Stimulated activated CD4-positive, alpha-beta T cell treated with anti-CD3 and anti-CD28 coated beads, TNF-alpha, amount 100 ng/mL, for 1 hour (primary cell): ENCODE results near the gene SUMO3.

Source experiments
- DNase-seq, 3 donors: peaks; one replicate each; pipeline ENCODE4 v3.0.0-alpha.2; 2020; ENCODE audit warnings: low read depth in 3 of 3, low spot score in 1 of 3

Gene SUMO3

GRCh38 chr21:44780767-44781459, 36.9 kb downstream of the SUMO3 start:
- DNase-seq = no peak

DNA sequence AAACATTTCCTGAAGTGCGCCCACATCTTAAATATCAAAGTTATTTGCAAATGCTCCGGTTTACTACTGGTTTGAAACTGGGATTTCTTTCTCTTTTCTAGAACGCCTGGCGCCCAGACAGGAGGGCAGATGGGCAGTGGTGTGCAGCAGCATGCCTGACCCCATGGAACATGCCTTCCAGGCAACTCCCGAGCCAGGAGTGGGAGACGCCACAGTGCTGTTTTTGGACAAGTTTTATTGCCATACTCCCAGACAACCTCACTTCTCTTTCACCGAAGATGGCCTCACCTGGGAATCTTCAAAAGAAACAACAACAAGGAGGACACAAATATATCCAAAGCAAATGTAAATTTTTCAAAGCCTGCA, 37.7 kb downstream of the SUMO3 start:
- no peak for DNase-seq

- no peak for DNase-seq
Observed at GRCh38 chr21:44779417-44780136, 38.3 kb downstream of the SUMO3 start.

GRCh38 chr21:44778983-44779382, 38.9 kb downstream of the SUMO3 start:
- no peak for DNase-seq

DNA sequence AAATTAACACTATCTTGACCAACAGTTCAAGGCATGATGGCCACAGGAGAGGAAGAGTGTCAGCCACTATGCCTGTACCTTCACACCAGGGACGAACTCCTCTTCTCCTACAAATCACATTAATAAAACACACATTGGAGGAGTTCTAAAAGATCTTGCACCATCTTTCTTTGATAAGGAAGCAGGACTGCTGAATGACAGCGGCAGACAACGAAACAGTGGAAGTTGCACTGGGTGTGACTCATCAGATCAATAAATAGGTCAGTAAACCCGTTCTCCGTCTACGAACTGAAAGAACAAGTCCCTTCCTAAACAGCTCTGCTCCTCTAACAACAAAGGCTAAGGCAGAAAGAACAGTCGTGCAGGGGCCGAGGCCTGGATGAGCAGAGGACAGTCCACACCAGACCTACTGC, 39.4 kb downstream of the SUMO3 start:
- no peak for DNase-seq

- no peak for DNase-seq
Observed at GRCh38 chr21:44778094-44778493, 39.8 kb downstream of the SUMO3 start.

GRCh38 chr21:44774972-44775371, 42.9 kb downstream of the SUMO3 start:
- DNase-seq = no peak

DNA sequence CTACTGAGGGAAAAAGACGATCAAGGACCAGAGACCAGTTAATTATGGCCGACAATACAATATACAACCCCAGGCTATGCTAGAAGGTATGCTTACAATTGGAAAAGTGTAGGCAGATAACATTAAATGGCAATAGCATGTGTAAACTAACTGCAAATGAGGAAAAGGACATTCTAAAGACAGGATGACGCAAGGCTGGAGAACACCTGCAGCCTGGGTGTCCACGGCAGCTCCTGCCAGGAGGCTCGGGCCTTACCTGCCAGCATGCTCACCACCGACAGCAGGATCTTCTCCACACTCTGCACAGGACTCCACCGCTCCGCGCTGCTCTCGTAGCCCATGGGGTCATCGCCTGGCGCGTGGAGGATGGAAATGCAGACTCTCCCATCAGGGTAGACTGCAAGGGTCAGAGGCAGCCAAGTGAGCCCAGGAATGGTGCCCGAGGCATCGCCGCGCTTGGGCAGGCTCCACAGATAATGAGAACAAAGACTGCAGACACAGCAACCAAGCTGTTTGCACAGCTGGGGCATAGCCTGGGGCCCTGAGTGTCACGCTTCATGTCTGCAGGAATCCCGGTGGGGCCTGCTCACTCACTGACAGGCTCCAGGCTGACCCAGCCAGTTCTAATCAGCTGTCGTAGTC, 44.5 kb downstream of the SUMO3 start:
- DNase-seq = no peak

DNA sequence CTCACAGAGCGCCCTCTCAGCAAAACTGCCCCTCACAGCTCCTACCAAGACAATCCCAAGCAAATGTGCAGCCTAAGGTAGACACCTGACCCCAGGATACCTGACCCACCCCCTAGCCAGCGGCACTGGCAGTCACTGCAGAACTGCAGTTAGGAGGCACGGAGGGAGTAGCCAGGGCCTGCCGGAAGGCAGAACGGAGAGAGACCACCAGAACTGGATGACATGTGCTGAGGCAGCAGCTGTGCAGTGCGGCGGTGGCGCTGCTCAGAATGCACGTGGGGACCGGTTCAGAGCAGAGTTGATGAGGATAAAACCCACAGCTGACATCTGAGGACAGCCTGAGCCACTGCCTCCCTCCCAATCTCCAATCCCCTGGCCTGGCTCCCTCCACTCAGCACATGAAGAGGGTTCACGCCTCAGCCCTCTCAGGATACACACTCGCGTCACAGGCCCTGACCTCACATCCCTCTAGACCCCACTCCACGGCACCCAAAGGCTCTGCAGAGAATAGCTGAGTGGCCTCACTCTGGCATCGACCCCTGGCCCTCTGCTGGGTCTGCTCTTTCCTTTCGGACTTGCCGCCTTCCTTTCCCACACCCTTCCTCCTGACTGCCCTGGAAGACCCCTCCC, 45.9 kb downstream of the SUMO3 start:
- no peak for DNase-seq

GRCh38 chr21:44767834-44768831, 49.7 kb downstream of the SUMO3 start:
- DNase-seq = no peak

- no peak for DNase-seq
Observed at GRCh38 chr21:44766818-44767354, 51.0 kb downstream of the SUMO3 start.

- no peak for DNase-seq
Observed at GRCh38 chr21:44766014-44766817, 51.6 kb downstream of the SUMO3 start.

- DNase-seq = no peak
Observed at GRCh38 chr21:44765231-44766013, 52.4 kb downstream of the SUMO3 start.

DNA sequence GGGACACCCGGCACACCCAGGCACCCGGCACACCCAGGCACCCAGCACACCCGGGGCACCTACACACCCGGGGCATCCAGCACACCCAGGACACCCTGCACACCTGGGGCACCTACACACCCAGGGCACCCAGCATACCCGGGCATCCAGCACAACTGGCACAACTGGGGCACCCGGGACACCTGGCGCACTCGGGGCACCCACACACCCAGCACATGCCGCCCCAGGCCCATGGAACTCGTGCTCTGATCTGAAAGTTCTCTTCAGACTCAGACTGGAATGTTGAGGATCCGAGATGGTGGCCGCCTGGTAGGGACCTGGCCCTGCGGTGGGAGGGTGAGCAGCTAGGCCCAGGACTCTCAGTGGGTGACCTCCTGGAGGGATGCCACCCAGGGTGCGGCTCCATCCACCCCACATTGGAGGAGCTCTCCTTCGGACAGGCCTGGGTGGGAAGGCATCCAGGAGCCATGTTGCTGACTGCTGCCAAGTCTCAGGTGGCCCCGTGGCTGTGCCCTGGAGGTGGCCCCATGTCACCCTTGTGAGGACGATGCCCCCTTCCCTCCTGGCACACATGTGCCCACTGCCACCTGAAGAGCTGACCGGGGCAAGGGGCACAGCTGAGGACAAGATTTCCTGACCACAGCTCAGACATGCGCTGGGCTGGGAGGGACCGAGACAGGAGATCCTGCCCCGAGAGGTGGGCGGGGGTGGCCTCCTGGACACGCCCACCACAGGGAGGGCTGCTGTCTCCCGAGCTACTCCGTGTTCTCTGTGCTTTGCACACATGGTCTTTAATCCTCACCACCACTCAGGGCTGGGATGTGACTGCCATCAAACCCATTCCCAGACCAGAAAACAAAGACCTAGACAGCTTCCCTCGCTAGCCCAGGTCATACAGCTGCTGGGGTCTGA, 53.3 kb downstream of the SUMO3 start:
- DNase-seq = no peak

DNA sequence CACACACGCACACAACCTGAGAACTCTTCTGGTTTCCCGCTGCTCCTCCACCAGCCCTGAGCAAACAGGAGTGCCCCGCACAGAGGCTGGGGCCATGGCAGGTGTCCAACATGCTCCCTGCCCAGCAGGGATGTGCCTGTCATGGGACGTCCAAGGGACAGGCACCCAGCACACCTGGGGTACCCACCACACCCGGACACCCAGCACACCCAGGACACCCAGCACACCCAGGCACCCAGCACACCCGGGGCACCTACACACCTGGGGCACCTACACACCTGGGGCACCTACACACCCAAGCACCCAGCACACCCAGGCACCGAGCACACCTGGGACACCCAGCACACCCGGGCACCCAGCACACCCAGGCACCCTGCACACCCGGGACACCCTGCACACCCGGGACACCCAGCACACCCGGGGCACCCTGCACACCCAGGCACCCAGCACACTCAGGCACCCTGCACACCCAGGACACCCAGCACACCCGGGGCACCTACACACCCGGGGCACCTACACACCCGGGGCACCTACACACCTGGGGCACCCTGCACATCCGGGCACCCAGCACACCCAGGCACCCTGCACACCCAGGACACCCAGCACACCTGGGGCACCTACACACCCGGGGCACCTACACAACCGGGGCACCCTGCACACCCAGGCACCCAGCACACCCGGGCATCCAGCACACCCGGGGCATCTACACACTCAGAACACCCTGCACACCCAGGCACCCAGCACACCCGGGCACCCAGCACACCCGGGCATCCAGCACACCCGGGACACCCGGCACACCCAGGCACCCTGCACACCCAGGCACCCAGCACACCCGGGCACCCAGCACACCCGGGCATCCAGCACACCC, 54.2 kb downstream of the SUMO3 start:
- DNase-seq = no peak

DNA sequence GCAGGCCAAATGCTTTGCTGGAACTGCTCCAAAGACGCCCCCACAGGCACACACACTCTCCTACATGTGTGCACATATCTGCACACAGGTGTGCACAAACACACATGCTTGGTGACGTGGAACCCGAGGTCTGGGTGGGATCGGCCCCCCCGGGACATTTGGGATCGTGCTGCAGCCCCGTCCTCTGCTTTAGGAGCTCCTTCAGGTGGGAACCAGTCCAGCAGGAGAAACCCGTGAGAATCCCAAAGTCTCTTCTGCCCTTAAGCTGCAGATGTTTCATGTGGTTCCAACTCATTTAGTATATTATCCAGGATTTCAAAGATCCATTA, 54.8 kb downstream of the SUMO3 start:
- DNase-seq = no peak
